GM18870 (cell line): ENCODE data around the gene FASN.
"Not testable (repeated sequence)": the region's sequence is repeated elsewhere in the genome, so short reads cannot be mapped to it uniquely, and the experiment has no call there.

Experiments used
- ATAC-seq: cut with Tn5 transposase; IDR thresholded peaks from one replicate; pipeline ENCODE4 v1.9.1; 2021; ENCODE audit warnings: moderate library complexity; ENCODE audit not compliant: unreplicated experiment

Gene FASN

DNA sequence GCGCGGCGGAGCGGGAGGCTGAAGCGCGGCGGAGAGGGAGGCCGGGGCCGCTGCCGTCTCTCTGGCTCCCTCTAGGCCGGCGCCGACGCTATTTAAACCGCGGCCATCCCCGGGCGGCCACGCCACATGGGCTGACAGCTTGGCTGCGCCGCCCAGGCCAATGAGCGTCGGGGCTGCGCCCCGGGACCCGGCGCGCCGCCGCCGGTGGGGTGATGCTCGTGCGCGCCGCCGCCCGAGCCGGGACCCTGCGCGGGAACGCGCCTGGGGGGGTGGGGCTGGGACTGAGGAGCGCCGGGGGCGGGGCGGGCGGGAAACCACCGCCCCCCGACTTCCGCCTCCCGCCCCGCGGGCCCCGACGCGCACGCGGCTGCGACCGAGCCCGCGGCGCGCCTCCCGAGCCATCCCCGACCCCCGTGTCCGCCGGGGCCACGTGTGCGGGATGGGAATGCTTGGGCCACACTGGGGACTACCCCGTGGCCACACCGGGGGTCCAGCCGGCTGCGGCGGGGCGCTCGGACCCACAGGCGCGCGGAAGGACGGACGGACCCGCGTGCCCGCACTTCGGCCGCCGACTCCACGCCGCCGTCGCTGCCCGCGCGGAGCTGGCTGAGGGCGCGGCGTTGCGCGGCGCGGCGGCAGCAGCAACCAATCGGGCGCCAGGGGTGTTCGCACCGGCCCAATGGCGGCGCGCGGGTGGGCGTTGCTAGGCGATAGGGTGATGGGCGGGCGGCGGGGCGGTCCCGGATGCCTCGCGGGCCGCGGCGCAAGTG lies at the start of gene FASN:
FASN (minus strand) TSS at position 68 of the 770 bp plus-strand sequence. CDS start 1,791 bp downstream, outside the sequence.
- ATAC-seq: peak; percentile 56

DNA sequence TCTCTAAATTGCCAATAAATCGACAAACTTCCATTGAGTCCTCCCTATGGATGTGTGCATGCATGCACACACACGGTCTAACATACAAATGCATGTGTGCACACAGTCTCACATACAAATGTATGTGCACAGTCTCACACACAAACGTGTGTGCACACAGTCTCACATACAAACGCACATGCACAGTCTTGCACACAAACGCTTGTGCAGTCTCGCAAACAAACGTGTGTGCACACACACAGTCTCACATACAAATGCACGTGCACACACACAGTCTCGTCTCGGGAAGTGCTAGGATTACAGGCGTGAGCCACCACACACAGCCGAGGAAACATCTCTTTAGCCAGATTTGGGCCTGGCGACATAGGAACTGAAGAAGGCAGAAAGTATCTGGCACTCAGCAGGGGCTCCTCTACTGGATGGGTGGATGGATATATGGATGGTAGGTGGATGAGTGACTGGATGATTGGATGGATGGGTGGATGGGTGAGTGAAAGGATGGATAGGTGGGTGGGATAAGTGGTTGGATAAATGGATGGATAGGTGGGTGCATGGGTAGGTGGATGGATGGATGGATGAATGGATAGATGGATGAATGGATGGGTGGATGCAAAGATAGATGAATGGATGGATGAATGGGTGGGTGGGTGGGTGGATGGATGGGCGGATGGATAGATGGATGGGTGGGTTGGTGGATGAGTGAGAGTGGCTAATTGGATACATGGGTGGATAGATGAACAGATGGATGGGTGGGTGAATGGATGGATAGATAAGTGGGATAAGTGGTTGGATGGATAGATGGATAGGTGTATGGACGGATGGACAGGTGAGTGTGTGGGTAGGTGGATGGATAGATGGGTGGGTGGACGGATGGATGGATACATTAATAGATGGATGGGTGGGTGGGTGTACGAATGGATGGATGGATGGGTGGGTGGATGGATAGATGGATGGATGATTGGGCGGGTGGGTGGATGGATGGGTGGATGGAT lies 48.9 kb upstream of the FASN start:
- ATAC-seq: no peak

DNA sequence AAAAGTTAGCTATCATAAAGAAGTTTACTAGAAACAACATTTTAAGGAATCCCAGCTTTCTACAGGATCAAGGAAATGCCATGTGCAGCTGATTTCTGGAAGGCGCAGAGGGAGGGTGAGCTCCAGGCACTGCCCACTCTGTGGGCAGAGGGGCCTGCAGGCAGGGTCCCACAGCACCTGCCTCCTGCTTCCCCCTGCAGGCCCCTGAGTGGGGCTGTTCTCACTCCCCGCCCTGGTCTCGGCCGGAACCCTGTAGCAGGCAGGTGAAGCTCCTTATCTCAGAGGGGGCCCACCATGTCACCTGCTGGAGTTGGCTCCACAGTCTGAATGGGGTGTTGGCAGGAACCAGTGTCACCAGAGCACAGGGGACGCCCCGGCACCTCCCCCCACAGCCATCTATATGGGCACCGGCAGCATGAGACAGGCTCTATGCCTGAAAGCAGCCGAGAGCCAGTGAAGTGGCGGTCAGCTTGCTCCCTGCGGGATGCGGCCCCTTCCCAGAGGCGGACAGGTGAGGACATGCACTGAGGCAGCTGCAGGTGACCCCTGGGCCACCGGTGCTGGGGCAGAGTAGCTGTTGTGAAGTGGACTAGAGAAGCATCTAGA lies 47.6 kb upstream of the FASN start:
- ATAC-seq: no peak

DNA sequence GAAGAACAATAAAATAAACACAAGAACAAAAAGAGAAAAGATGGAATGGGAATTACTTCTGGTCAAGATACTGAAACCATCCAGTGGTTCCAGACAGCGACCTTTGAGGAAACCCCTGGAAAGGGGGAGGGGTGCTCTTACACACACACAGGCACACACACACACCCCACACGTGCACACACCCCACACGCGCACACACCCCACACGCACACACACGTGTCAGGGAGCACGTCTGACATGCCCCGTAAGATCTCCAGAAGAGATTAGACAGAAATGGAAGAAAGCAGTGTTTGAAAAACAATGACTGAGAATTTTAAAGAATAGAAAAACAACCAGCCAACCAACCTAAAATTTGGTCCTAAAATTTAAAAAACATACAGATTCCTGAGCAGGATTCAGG lies 45.3 kb upstream of the FASN start:
- ATAC-seq: no peak

- ATAC-seq: not testable (repeated sequence)
These were observed 41.9 kb upstream of the FASN start for GRCh38 chr17:82139961-82140360.

GRCh38 chr17:82138511-82138992 lies 40.5 kb upstream of the FASN start:
- ATAC-seq: no peak

- ATAC-seq: no peak
These were observed 36.1 kb upstream of the FASN start for GRCh38 chr17:82134101-82134500.

DNA sequence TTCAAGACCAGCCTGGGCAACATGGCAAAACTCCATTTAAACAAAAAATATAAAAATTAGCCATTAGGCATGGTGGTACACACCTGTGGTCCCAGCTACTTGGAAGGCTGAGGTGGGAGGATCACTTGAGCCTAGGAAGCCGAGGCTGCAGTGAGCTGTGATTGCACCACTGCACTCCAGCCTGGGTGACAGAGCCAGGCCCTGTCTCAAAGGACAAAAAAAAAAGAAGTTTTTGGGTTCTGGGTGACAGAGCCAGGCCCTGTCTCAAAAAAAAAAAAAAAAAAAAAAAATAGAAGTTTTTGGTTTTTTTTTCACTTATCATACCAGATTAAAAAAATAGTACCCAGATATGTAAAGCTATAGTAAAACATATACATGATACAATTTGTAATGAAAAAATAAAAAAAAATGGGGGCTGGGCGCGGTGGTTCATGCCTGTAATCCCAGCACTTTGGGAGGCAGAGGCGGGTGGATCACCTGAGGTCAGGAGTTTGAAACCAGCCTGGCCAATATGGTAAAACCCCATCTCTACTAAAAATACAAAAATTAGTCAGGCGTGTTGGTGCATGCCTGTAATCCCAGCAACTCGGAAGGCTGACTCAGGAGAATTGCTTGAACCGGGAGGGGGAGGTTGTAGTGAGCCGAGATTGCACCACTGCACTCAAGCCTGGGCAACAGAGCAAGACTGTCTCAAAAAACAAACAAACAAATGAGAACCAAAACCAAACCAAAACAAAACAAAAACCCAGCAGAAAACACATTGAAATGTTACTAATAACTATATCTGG lies 35.3 kb upstream of the FASN start:
- not testable (repeated sequence) for ATAC-seq

DNA sequence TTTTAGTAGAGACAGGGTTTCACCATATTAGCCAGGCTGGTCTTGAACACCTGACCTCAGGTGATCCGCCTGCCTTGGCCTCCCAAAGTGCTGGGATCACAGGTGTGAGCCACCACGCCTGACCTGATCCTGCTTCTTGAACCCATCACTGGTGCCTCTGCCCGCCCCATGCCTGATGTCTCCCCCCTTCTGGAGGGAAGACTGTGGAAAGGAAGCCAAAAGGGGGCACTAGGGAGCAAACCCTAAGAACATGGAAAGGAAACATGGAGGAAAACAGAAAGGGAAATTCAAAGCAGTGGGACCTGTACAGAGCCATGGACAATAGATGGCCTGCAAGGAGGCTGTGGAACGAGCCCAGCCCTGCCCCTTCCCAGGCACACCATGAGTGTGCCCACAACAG lies 31.1 kb upstream of the FASN start:
- no peak for ATAC-seq

DNA sequence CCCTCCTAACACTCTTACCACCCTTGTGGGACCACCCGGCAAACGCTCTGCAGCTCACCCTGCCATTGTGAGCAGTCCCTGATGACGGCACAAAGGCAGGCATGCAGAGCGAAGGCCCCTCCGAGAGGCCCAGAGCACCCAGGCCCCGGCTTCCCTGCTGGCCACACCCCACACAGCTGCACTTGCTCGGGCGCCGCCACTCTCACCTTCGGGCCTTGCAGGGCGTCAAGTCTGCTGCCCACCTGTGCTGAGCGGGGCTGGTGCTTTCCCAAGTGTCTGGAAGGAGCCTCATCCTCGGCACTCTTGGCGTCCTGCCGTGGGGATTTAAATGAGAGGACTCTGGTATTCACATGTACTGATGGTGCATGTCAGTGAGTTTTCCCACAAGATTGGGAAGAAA lies 30.3 kb upstream of the FASN start:
- no peak for ATAC-seq

DNA sequence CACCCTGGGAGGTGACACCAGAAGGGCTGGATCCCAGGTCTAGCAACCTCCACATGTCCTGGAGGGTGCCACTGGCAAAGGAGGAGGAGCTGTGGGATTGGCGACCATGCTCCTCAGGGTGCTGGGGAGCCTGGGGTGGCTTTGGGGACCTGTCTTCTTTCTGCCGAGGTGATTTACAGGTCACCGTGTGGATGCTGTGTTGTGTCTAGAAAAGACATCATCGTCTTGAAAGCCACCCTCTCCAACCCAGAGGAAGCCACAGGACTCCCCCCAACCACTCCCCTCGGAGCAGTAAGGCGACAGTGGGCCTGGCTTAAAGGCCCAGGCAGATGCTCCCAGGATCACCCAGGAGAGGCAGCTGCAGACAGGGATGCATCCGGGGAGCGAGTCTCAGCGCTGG lies 29.7 kb upstream of the FASN start:
- ATAC-seq: no peak

- no peak for ATAC-seq
These were observed 29.2 kb upstream of the FASN start for GRCh38 chr17:82127315-82127595.

GRCh38 chr17:82126556-82127314 lies 28.7 kb upstream of the FASN start:
- no peak for ATAC-seq

GRCh38 chr17:82124101-82124500 lies 26.1 kb upstream of the FASN start:
- no peak for ATAC-seq

GRCh38 chr17:82121660-82122629 lies 23.9 kb upstream of the FASN start:
- no peak for ATAC-seq

DNA sequence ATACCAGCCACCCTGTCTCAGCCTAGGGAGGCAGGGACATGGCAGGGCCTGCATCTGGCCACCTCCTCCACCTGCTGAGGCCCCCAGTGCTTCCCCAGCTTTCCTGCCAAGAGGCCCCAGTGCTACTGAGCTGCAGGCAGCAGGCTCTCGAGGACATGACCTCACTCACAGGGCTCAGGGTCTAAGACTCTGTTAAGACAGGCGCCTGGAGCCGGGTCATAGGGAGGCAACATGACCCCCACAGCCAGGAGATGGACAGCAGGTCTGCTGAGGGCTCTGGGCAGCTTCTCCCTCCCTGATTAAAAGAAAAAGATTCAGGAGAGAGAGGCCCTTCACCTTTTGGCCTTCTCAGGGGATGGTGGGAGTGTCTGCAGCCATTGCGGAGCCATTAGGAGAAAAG lies 23.2 kb upstream of the FASN start:
- no peak for ATAC-seq

DNA sequence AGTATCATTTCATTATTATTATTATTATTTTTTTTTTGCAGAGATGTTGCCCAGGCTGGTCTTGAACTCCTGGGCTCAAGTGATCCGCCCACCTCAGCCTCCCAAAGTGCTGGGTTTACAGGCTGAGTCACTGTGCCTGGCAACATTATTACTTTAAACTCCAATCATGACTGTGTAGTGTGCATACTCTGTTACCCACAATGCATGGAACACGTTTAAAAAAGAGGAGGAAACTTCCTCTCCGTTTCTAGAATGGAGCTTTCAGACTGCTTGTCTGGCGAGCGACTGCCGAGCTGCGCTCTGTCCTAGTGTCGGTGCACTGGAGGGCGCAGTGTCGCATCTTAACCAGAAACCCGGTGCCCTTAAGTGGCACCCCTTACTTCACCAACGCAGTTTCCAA lies 22.1 kb upstream of the FASN start:
- ATAC-seq: no peak

GRCh38 chr17:82118815-82119380 lies 20.9 kb upstream of the FASN start:
- ATAC-seq: no peak
